H1 (cell line): ENCODE measurements around the gene ZFYVE27. TPM values are rescaled to one million over a fixed set of nuclear protein-coding genes. Genes with fewer than 3 reads are reported as not detected.

ENCODE experiments used
- CTCF ChIA-PET: fragments of 300-600 bp; sonication (Branson Sonifier 250); formaldehyde crosslinking; loops from one replicate; lab custom pipeline; 2021; ENCODE audit not compliant: partially characterized antibody; lab: Charles Lee
- POLR2A ChIA-PET: fragments of 300-600 bp; sonication (Branson Sonifier 250); formaldehyde crosslinking; loops from one replicate; lab custom pipeline; 2021; ENCODE audit warnings: inconsistent platforms; ENCODE audit not compliant: partially characterized antibody; lab: Charles Lee
- DNase-seq, 2 experiments: peaks; one replicate each; pipeline versions ENCODE4 v3.0.0 to v3.0.0-alpha.2; 2010 to 2022; ENCODE audit warnings: low spot score in 2 of 2, low read depth in 1 of 2, mixed read lengths in 1 of 2
- FAIRE-seq: peaks from 2 replicates; lab custom pipeline; 2011; peaks lifted over from hg19 to GRCh38; lab: Jason Lieb, UNC
- H2AFZ ChIP-seq: 2 replicates; pipeline ENCODE4 v1.8.1; 2012; ENCODE audit warnings: low read length, inconsistent platforms
- H2AK5ac ChIP-seq: 2 replicates; pipeline ENCODE4 v1.6.1; 2013; ENCODE audit warnings: low read depth, low read length
- H2BK120ac ChIP-seq: replicated peaks from 2 replicates; pipeline ENCODE3; 2013; ENCODE audit warnings: low read depth, low read length, inconsistent platforms
- H2BK12ac ChIP-seq: 2 replicates; pipeline ENCODE4 v1.6.1; 2013; ENCODE audit warnings: low read depth, low read length
- H2BK15ac ChIP-seq: 2 replicates; pipeline ENCODE4 v1.6.1; 2013; ENCODE audit warnings: low read length
- H2BK20ac ChIP-seq: 2 replicates; pipeline ENCODE4 v1.6.1; 2013; ENCODE audit warnings: low read length
- H2BK5ac ChIP-seq: 2 replicates; pipeline ENCODE4 v1.6.1; 2013; ENCODE audit warnings: low read depth, low read length
- H3K14ac ChIP-seq: 2 replicates; pipeline ENCODE4 v1.6.1; 2013; ENCODE audit warnings: inconsistent platforms; ENCODE audit not compliant: insufficient read length
- H3K18ac ChIP-seq: 2 replicates; pipeline ENCODE4 v1.6.1; 2013; ENCODE audit warnings: low read length; ENCODE audit errors: extremely low read depth
- H3K23ac ChIP-seq: 2 replicates; pipeline ENCODE4 v1.6.1; 2013; ENCODE audit warnings: inconsistent platforms; ENCODE audit not compliant: insufficient read length
- H3K23me2 ChIP-seq: 2 replicates; pipeline ENCODE4 v1.6.1; 2013; ENCODE audit warnings: low read depth, low read length
- H3K27ac ChIP-seq: 2 replicates; pipeline ENCODE4 v1.6.1; 2011; ENCODE audit warnings: low read depth, low read length, inconsistent platforms
- H3K27me3 ChIP-seq, 4 experiments: replicated peaks in 1 of 4; 1 replicate in 1 of 4; 2 replicates in 3 of 4; pipeline versions ENCODE4 v1.6.1 to v1.8.1; 2011 to 2013; ENCODE audit warnings: low read length in 3 of 4, mild to moderate bottlenecking in 3 of 4, inconsistent platforms in 2 of 4, mixed read lengths in 2 of 4, moderate library complexity in 1 of 4; ENCODE audit not compliant: control insufficient read depth in 3 of 4, insufficient read depth in 3 of 4; ENCODE audit errors: extremely low read depth in 1 of 4
- H3K36me3 ChIP-seq, 4 experiments: 2 replicates each; pipeline versions ENCODE4 v1.6.1 to v1.8.1; 2011 to 2013; ENCODE audit warnings: mild to moderate bottlenecking in 4 of 4, low read length in 3 of 4, moderate library complexity in 2 of 4, control low read depth in 1 of 4, inconsistent platforms in 1 of 4; ENCODE audit not compliant: insufficient read depth in 4 of 4, control insufficient read depth in 2 of 4
- H3K4ac ChIP-seq: replicated peaks from 2 replicates; pipeline ENCODE3; 2013; ENCODE audit warnings: low read length, low read depth, mixed read lengths, inconsistent platforms; ENCODE audit not compliant: insufficient read length
- H3K4me1 ChIP-seq, 4 experiments: replicated peaks in 1 of 4; 1 replicate in 1 of 4; 2 replicates in 3 of 4; pipeline versions ENCODE4 v1.6.1 to v1.8.1; 2011 to 2013; ENCODE audit warnings: low read length in 3 of 4, inconsistent platforms in 2 of 4, mixed read lengths in 1 of 4; ENCODE audit not compliant: insufficient read depth in 4 of 4, control insufficient read depth in 3 of 4
- H3K4me2 ChIP-seq, 2 experiments: 2 replicates each; pipeline versions ENCODE4 v1.6.1 to v1.8.1; 2011 to 2013; ENCODE audit warnings: low read depth in 2 of 2, low read length in 2 of 2, control low read depth in 1 of 2, inconsistent platforms in 1 of 2, mild to moderate bottlenecking in 1 of 2; ENCODE audit not compliant: insufficient read depth in 1 of 2
- H3K4me3 ChIP-seq, 4 experiments: fragments of 200-600, 300-600 bp in 1 of 4; sonication (generic), shearing (Covaris generic), sonication (Bioruptor Twin) in 1 of 4; 2 replicates each; pipeline versions ENCODE4 v1.5.1 to v1.8.1; 2011 to 2016; ENCODE audit warnings: low read length in 4 of 4, low read depth in 3 of 4, control low read depth in 2 of 4, inconsistent platforms in 2 of 4, mild to moderate bottlenecking in 2 of 4, mixed read lengths in 1 of 4, moderate library complexity in 1 of 4; ENCODE audit not compliant: insufficient read depth in 2 of 4; ENCODE audit errors: extremely low read depth in 1 of 4
- H3K56ac ChIP-seq: replicated peaks from 2 replicates; pipeline ENCODE3; 2013; ENCODE audit warnings: low read depth, mild to moderate bottlenecking, mixed read lengths, low read length, inconsistent platforms; ENCODE audit not compliant: insufficient read length
- H3K79me1 ChIP-seq: 2 replicates; pipeline ENCODE4 v1.6.1; 2013; ENCODE audit warnings: low read depth, low read length, control low read depth
- H3K79me2 ChIP-seq, 2 experiments: 2 replicates each; pipeline versions ENCODE4 v1.6.1 to v1.8.1; 2012 to 2013; ENCODE audit warnings: low read length in 2 of 2, mild to moderate bottlenecking in 2 of 2, inconsistent platforms in 1 of 2; ENCODE audit not compliant: insufficient read depth in 2 of 2, control insufficient read depth in 1 of 2
- H3K9ac ChIP-seq, 4 experiments: replicated peaks in 1 of 4; 1 replicate in 1 of 4; 2 replicates in 3 of 4; pipeline versions ENCODE4 v1.6.1 to v1.8.1; 2011 to 2013; ENCODE audit warnings: low read depth in 3 of 4, low read length in 3 of 4, control low read depth in 2 of 4, mild to moderate bottlenecking in 2 of 4, moderate library complexity in 2 of 4, inconsistent platforms in 1 of 4; ENCODE audit errors: extremely low read depth in 1 of 4
- H3K9me3 ChIP-seq, 2 experiments: 2 replicates each; pipeline versions ENCODE4 v1.6.1 to v1.8.1; 2012 to 2013; ENCODE audit warnings: mild to moderate bottlenecking in 2 of 2, moderate library complexity in 2 of 2, control low read depth in 1 of 2, inconsistent platforms in 1 of 2, low read depth in 1 of 2, low read length in 1 of 2, mixed read lengths in 1 of 2; ENCODE audit not compliant: insufficient read depth in 2 of 2
- H4K20me1 ChIP-seq, 2 experiments: replicated peaks in 1 of 2; 2 replicates each; pipeline versions ENCODE3 to v1.8.1; 2011 to 2013; ENCODE audit warnings: inconsistent platforms in 2 of 2, low read length in 2 of 2, mild to moderate bottlenecking in 1 of 2; ENCODE audit not compliant: insufficient read depth in 2 of 2, control insufficient read depth in 1 of 2
- H4K5ac ChIP-seq: 2 replicates; pipeline ENCODE4 v1.6.1; 2013; ENCODE audit warnings: low read length, low read depth, mixed read lengths, inconsistent platforms; ENCODE audit not compliant: insufficient read length
- H4K8ac ChIP-seq: 2 replicates; pipeline ENCODE4 v1.8.0; 2013; ENCODE audit warnings: mild to moderate bottlenecking, moderate library complexity, low read length, inconsistent platforms; ENCODE audit not compliant: insufficient read depth; ENCODE audit errors: extremely low read depth
- H4K91ac ChIP-seq: replicated peaks from 2 replicates; pipeline ENCODE3; 2013; ENCODE audit warnings: low read length, mixed read lengths, inconsistent platforms; ENCODE audit not compliant: insufficient read length
- CBX8 ChIP-seq: fragments of 300-800, 300-1000 bp; sonication (generic); IDR thresholded peaks from 2 replicates; pipeline ENCODE4 v1.7.1; 2016; ENCODE audit warnings: low read depth, low read length, borderline replicate concordance
- CREB1 ChIP-seq: IDR thresholded peaks from 2 replicates; pipeline ENCODE4 v1.6.1; 2012; ENCODE audit warnings: inconsistent platforms
- FOSL1 ChIP-seq: IDR thresholded peaks from 2 replicates; pipeline ENCODE4 v1.6.1; 2011; ENCODE audit warnings: mild to moderate bottlenecking, low read depth, low read length, moderate library complexity; ENCODE audit not compliant: insufficient read depth
- NANOG ChIP-seq: IDR thresholded peaks from 2 replicates; pipeline ENCODE4 v1.6.1; 2011; ENCODE audit warnings: low read length, low read depth, mild to moderate bottlenecking, inconsistent platforms; ENCODE audit not compliant: insufficient read depth, poor library complexity, severe bottlenecking
- TBP ChIP-seq: IDR thresholded peaks from 2 replicates; pipeline ENCODE4 v1.6.1; 2011; ENCODE audit warnings: low read depth, low read length, improper control_type of control experiment
- TEAD4 ChIP-seq: IDR thresholded peaks from 2 replicates; pipeline ENCODE4 v1.6.1; 2012; ENCODE audit warnings: low read depth, low read length, inconsistent platforms, mixed read lengths
- WGBS, 2 experiments: shearing (Covaris generic) in 1 of 2; methylation state at CpG; one replicate each; pipeline versions ENCODE4 v1.1.6 to v1.1.7; 2013 to 2015; ENCODE audit warnings: low lambda C conversion rate in 2 of 2, mixed read lengths in 2 of 2, inconsistent platforms in 1 of 2, low coverage in 1 of 2, missing lambda C conversion rate in 1 of 2; ENCODE audit not compliant: insufficient replicate concordance in 2 of 2, insufficient coverage in 1 of 2, insufficient read length in 1 of 2; ENCODE audit errors: extremely low coverage in 1 of 2, missing lambda C conversion rate in 1 of 2; 5-methylcytosine and 5-hydroxymethylcytosine counted together
- polyA plus RNA-seq, 7 experiments: library from polyadenylated mRNA; depleted of rRNA in 3 of 7; stranded (reverse) in 5 of 7; unstranded in 2 of 7; fragments of >200 nt in 5 of 7; fragments of 200-250 nt in 2 of 7; gene quantifications; 1 replicate in 5 of 7; 2 replicates in 1 of 7; 4 replicates in 1 of 7; pipeline versions ENCODE4 v1.2.1 to v1.2.3, GENCODE V29; 2011 to 2013; ENCODE audit warnings: missing spikeins in 2 of 7, mixed read lengths in 2 of 7
- total RNA-seq: library from RNA; stranded (reverse); fragmentation: NEBNext Ultra II Directional; extraction: Animal tissue kit (Norgen Biotek cat#: 25700); gene quantifications from 2 replicates; pipeline ENCODE4 v1.2.1, GENCODE V29; 2021

ZFYVE27 gene
- total and polyA plus RNA-seq, 2 of the 8 experiments (the other 6 are each of a cell fraction or from before 2014, with no cell fraction given): 16.6 to 19.8 TPM

- Histone ChIP-seq H3K4me3 (no peak overlapping the region), H3K18ac (no peak overlapping the region; the same call in 1 of the 2 replicates), H3K4me1 (peaks cover 0 to 7% (median 1%) of the 10 kb centered on the region in 4 experiments; a peak in 2 of 7 replicates), H2BK5ac (no peak overlapping the region), H2AK5ac (no peak overlapping the region), H4K91ac (no peak overlapping the region), H2BK20ac (no peak overlapping the region), H3K56ac (no peak overlapping the region), H3K9me3 (no peaks in the 10 kb centered on the region), H3K4ac (no peak overlapping the region), H3K36me3 (no peaks in the 10 kb centered on the region), H4K8ac (no peak overlapping the region), H3K27me3 (no peaks in the 10 kb centered on the region), H3K27ac (no peak overlapping the region), H2BK120ac (no peak overlapping the region), H2BK12ac (no peak overlapping the region)
- CTCF ChIA-PET: interaction anchor here (0.6 to 5.3 kb wide), 6 partner anchors 11 to 286 kb away, joined by 3 to 50 read pairs (median 4); no protein-coding TSS in a partner anchor
- no peak for FAIRE-seq
- no peak for TF ChIP-seq NANOG
- TF ChIP-seq TEAD4: no peak
- no peak for TF ChIP-seq CREB1
- no peak for TF ChIP-seq CBX8
- TF ChIP-seq TBP: no peak
- TF ChIP-seq FOSL1: no peak
- TF ChIP-seq, all 59 proteins: peak for 0
- H4K5ac ChIP-seq: no peak overlapping the region
- no peak overlapping the region for H3K9ac ChIP-seq
- POLR2A ChIA-PET: interaction anchor here (1.0 kb wide), 1 partner anchor 35 kb away, joined by 3 read pairs; the partner anchor contains the start of gene SFRP5
- WGBS, 2 experiments: 85% methylated on average over 6 of the region's 6 CpGs; no CpG with 5 or more reads in 1 of the 2 experiments
- H3K4me2 ChIP-seq: 0 out of 4 replicates have a peak overlapping the region, but pooled peaks of 1 of the 2 experiments have one; percentile 6
- no peaks in the 10 kb centered on the region for H4K20me1 ChIP-seq
- no peaks in the 10 kb centered on the region for H3K23me2 ChIP-seq
- no peak for DNase-seq
- H3K14ac ChIP-seq: no peak overlapping the region
- no peak overlapping the region for H2AFZ ChIP-seq
- no peak overlapping the region for H2BK15ac ChIP-seq
- no peaks in the 10 kb centered on the region for H3K79me1 ChIP-seq
- H3K23ac ChIP-seq: no peak overlapping the region
- H3K79me2 ChIP-seq: no peaks in the 10 kb centered on the region
Observed at GRCh38 chr10:97805949-97806348, 69.0 kb downstream of the ZFYVE27 start.
